PC-9 (cell line): ENCODE data around the gene VRTN. TPM values are rescaled to one million over a fixed set of nuclear protein-coding genes. Genes with fewer than 3 reads are reported as not detected.
"Not testable (repeated sequence)": the region's sequence is repeated elsewhere in the genome, so short reads cannot be mapped to it uniquely, and the experiment has no call there.

Source experiments
- BruUV-seq: library from RNA; stranded (reverse); fragments of 400-500 nt; replicated peaks from 2 replicates; lab custom pipeline; 2021; lab: Mats Ljungman, UMichigan
- CTCF ChIA-PET: fragments of 300-600 bp; sonication (Branson Sonifier 250); formaldehyde crosslinking; loops from one replicate; lab custom pipeline; 2022; ENCODE audit warnings: antibody characterized with exemption; lab: Charles Lee
- POLR2A ChIA-PET: fragments of 300-600 bp; sonication (Branson Sonifier 250); formaldehyde crosslinking; loops from one replicate; lab custom pipeline; 2022; ENCODE audit warnings: antibody characterized with exemption; ENCODE audit not compliant: unreplicated experiment; lab: Charles Lee
- DNase-seq, 2 experiments: peaks; one replicate each; pipeline versions ENCODE4 v3.0.0 to v3.0.0-alpha.2; 2015 to 2022; ENCODE audit warnings: mixed read lengths in 1 of 2
- H2AFZ ChIP-seq: fragments of 200-600 bp; sonication (generic); 2 replicates; pipeline ENCODE4 v1.8.1; 2017; ENCODE audit warnings: antibody characterized with exemption
- H3F3A ChIP-seq: fragments of 200-600 bp; sonication (generic); 2 replicates; pipeline ENCODE4 v1.8.1; 2017; ENCODE audit warnings: antibody characterized with exemption, mild to moderate bottlenecking, low read depth; ENCODE audit not compliant: insufficient read depth
- H3K27ac ChIP-seq: fragments of 200-600 bp; sonication (generic); 2 replicates; pipeline ENCODE4 v1.6.1; 2016; ENCODE audit warnings: mixed run types
- H3K27me3 ChIP-seq: fragments of 200-600 bp; sonication (generic); 2 replicates; pipeline ENCODE4 v1.6.1; 2016; ENCODE audit warnings: low read depth, mixed run types; ENCODE audit not compliant: insufficient read depth
- H3K36me3 ChIP-seq: fragments of 200-600 bp; sonication (generic); 2 replicates; pipeline ENCODE4 v1.6.1; 2016; ENCODE audit warnings: low read depth, mixed run types
- H3K4me1 ChIP-seq: fragments of 200-600 bp; sonication (generic); replicated peaks from 2 replicates; pipeline ENCODE4 v1.6.1; 2016; ENCODE audit warnings: mixed run types; ENCODE audit not compliant: insufficient read depth
- H3K4me2 ChIP-seq: fragments of 200-600 bp; sonication (generic); 2 replicates; pipeline ENCODE4 v1.6.1; 2017; ENCODE audit warnings: mixed run types
- H3K4me3 ChIP-seq: fragments of 200-600 bp; sonication (generic); 2 replicates; pipeline ENCODE4 v1.6.1; 2016; ENCODE audit warnings: mixed run types
- H3K79me2 ChIP-seq: fragments of 200-600 bp; sonication (generic); 2 replicates; pipeline ENCODE4 v1.6.1; 2017; ENCODE audit warnings: low read depth, mixed run types
- H3K9me2 ChIP-seq: fragments of 200-600 bp; sonication (generic); 2 replicates; pipeline ENCODE4 v1.8.1; 2017; ENCODE audit warnings: mild to moderate bottlenecking; ENCODE audit not compliant: insufficient read depth
- H3K9me3 ChIP-seq: fragments of 200-600 bp; sonication (generic); 2 replicates; pipeline ENCODE4 v1.8.1; 2016; ENCODE audit warnings: low read depth; ENCODE audit not compliant: insufficient read depth
- H4K20me1 ChIP-seq: fragments of 200-600 bp; sonication (generic); 2 replicates; pipeline ENCODE4 v1.8.1; 2017; ENCODE audit not compliant: insufficient read depth
- CTCF ChIP-seq: fragments of 200-600 bp; sonication (generic); conservative IDR thresholded peaks from 2 replicates; pipeline ENCODE4 v1.6.1; 2017; ENCODE audit warnings: mixed run types, antibody characterized with exemption, mild to moderate bottlenecking, moderate library complexity
- EZH2 ChIP-seq: fragments of 200-600 bp; sonication (generic); IDR thresholded peaks from 2 replicates; pipeline ENCODE4 v1.8.0; 2017; ENCODE audit warnings: antibody characterized with exemption, low read depth
- intact Hi-C: fragments of 100-400 bp; cut with micrococcal nuclease; formaldehyde crosslinking; loops from one replicate; pipeline ENCODE4 v1.10.0; 2022; ENCODE audit not compliant: unreplicated experiment
- total RNA-seq: library from RNA; stranded (reverse); gene quantifications from 2 replicates; pipeline ENCODE4 v1.2.3, GENCODE V29; 2021

Gene VRTN
- total RNA-seq, 1 experiment from 2014 or later, result not detected

- Histone ChIP-seq H3K9me3 (no peaks in the 10 kb centered on the region), H3K27me3 (no peaks in the 10 kb centered on the region), H3K4me1 (peaks cover 6% of the 10 kb centered on the region; the same call in 1 of the 2 replicates), H3K79me2 (no peaks in the 10 kb centered on the region), H3K27ac (no peak overlapping the region), H3K4me2 (no peak overlapping the region), H3F3A (no peaks in the 10 kb centered on the region), H4K20me1 (no peaks in the 10 kb centered on the region), H3K9me2 (no peaks in the 10 kb centered on the region), H3K36me3 (no peaks in the 10 kb centered on the region), H2AFZ (no peak overlapping the region), H3K4me3 (no peak overlapping the region)
- ChIA-PET POLR2A (interaction anchor here (0.7 kb wide), 1 partner anchor 11 kb away, joined by 14 read pairs; no protein-coding TSS in a partner anchor), CTCF (interaction anchor here (0.6 kb wide), 1 partner anchor 472 kb away, joined by 3 read pairs; no protein-coding TSS in a partner anchor)
- TF ChIP-seq CTCF (no peak), EZH2 (no peak)
- no TSS peak for BruUV-seq
- DNase-seq, result no peak
- intact Hi-C loops, result no loop called here
Measured at GRCh38 chr14:74389980-74390379, 41.7 kb downstream of the VRTN start.

GRCh38 chr14:74390505-74390904 lies 42.2 kb downstream of the VRTN start:
- intact Hi-C loops, DNase-seq, H3K4me1 ChIP-seq, H3F3A ChIP-seq, H3K79me2 ChIP-seq, H3K4me3 ChIP-seq, H3K9me3 ChIP-seq, H3K27me3 ChIP-seq, H3K36me3 ChIP-seq, H3K4me2 ChIP-seq, H2AFZ ChIP-seq, H3K27ac ChIP-seq, H4K20me1 ChIP-seq, BruUV-seq, H3K9me2 ChIP-seq: not testable (repeated sequence)
- POLR2A ChIA-PET, result interaction anchor here (0.7 kb wide), 2 partner anchors 11 to 53 kb away, joined by 3 to 14 read pairs; no protein-coding TSS in a partner anchor
- CTCF ChIA-PET, result interaction anchor here (0.6 kb wide), 1 partner anchor 472 kb away, joined by 3 read pairs; no protein-coding TSS in a partner anchor

- no peaks in the 10 kb centered on the region for H3F3A ChIP-seq
- CTCF ChIA-PET, result no interaction called here
- H4K20me1 ChIP-seq, result no peaks in the 10 kb centered on the region
- POLR2A ChIA-PET, result interaction anchor here (0.7 kb wide), 1 partner anchor 53 kb away, joined by 3 read pairs; no protein-coding TSS in a partner anchor
- no peaks in the 10 kb centered on the region for H3K9me3 ChIP-seq
- TF ChIP-seq EZH2, result no peak
- TF ChIP-seq CTCF, result no peak
- no peak for DNase-seq
- BruUV-seq, result no TSS peak
- H3K27ac ChIP-seq, result no peak overlapping the region
- no peak overlapping the region for H2AFZ ChIP-seq
- no peaks in the 10 kb centered on the region for H3K9me2 ChIP-seq
- no peaks in the 10 kb centered on the region for H3K27me3 ChIP-seq
- no peaks in the 10 kb centered on the region for H3K36me3 ChIP-seq
- H3K4me2 ChIP-seq, result no peak overlapping the region
- intact Hi-C loops, result no loop called here
- peaks cover 6% of the 10 kb centered on the region; the same call in 1 of the 2 replicates for H3K4me1 ChIP-seq
- no peak overlapping the region for H3K4me3 ChIP-seq
- H3K79me2 ChIP-seq, result no peaks in the 10 kb centered on the region
Measured at GRCh38 chr14:74391479-74391878, 43.2 kb downstream of the VRTN start.
